GM12878 (cell line): ENCODE data around the gene INPP4B. TPM values are rescaled to one million over a fixed set of nuclear protein-coding genes. Genes with fewer than 3 reads are reported as not detected.

Experiments
- ATAC-seq: fragments of 200-7000 bp; cut with Tn5 transposase; 3 replicates; pipeline ENCODE4 v1.9.1; 2020; ENCODE audit warnings: mild to moderate bottlenecking, moderate library complexity
- BruUV-seq: library from RNA; stranded (reverse); fragments of 400-500 nt; replicated peaks from 2 replicates; lab custom pipeline; 2021; lab: Mats Ljungman, UMichigan
- CTCF ChIA-PET: fragments of 300-600 bp; sonication (Branson Sonifier 250); formaldehyde crosslinking; extraction: SDS; loops from one replicate; lab custom pipeline; 2021; ENCODE audit warnings: inconsistent platforms; lab: Yijun Ruan, JAX
- POLR2A ChIA-PET: fragments of 350-600 bp; formaldehyde crosslinking; extraction: SDS; loops from one replicate; lab custom pipeline; 2021; ENCODE audit warnings: inconsistent platforms; lab: Charles Lee
- RAD21 ChIA-PET: fragments of 300-600 bp; sonication (Branson Sonifier 250); formaldehyde crosslinking; loops from one replicate; lab custom pipeline; 2023; ENCODE audit warnings: antibody characterized with exemption; ENCODE audit not compliant: unreplicated experiment; lab: Charles Lee
- SMC1A ChIA-PET: fragments of 300-600 bp; sonication (Branson Sonifier 250); formaldehyde crosslinking; loops from one replicate; lab custom pipeline; 2023; ENCODE audit not compliant: unreplicated experiment, uncharacterized antibody; lab: Charles Lee
- DNase-seq: peaks from one replicate; pipeline ENCODE4 v3.0.0-alpha.2; 2011; ENCODE audit warnings: low read depth, low spot score
- FAIRE-seq: peaks from 3 replicates; lab custom pipeline; 2011; peaks lifted over from hg19 to GRCh38; lab: Jason Lieb, UNC
- H2AFZ ChIP-seq: 2 replicates; pipeline ENCODE4 v1.6.0; 2011; ENCODE audit warnings: low read depth, low read length, control low read depth; ENCODE audit not compliant: control insufficient read depth
- H3K27ac ChIP-seq: 2 replicates; pipeline ENCODE4 v1.5.1; 2011; ENCODE audit warnings: control low read depth; ENCODE audit not compliant: control insufficient read depth, insufficient read depth
- H3K27me3 ChIP-seq, 2 experiments: replicated peaks in 1 of 2; 2 replicates each; pipeline versions ENCODE4 v1.6.0 to v1.6.1; 2011; ENCODE audit warnings: low read length in 1 of 2; ENCODE audit not compliant: control insufficient read depth in 2 of 2, insufficient read depth in 2 of 2
- H3K36me3 ChIP-seq, 2 experiments: 2 replicates each; pipeline ENCODE4 v1.5.1; 2011; ENCODE audit warnings: low read length in 1 of 2; ENCODE audit not compliant: control insufficient read depth in 2 of 2, insufficient read depth in 2 of 2
- H3K4me1 ChIP-seq: 2 replicates; pipeline ENCODE4 v1.6.1; 2011; ENCODE audit warnings: mild to moderate bottlenecking, low read length, moderate library complexity, mixed read lengths; ENCODE audit not compliant: control insufficient read depth, insufficient read depth
- H3K4me2 ChIP-seq: 2 replicates; pipeline ENCODE4 v1.6.0; 2011; ENCODE audit warnings: control low read depth; ENCODE audit not compliant: control insufficient read depth, insufficient read depth
- H3K4me3 ChIP-seq: fragments of 200-600 bp; sonication (generic); 2 replicates; pipeline ENCODE4 v1.5.1; 2016
- H3K79me2 ChIP-seq: 2 replicates; pipeline ENCODE4 v1.6.0; 2011; ENCODE audit warnings: low read length; ENCODE audit not compliant: control insufficient read depth, insufficient read depth
- H3K9ac ChIP-seq: 2 replicates; pipeline ENCODE4 v1.8.0; 2011; ENCODE audit warnings: low read length, control low read depth, mixed read lengths; ENCODE audit not compliant: control insufficient read depth, insufficient read depth
- H3K9me3 ChIP-seq: replicated peaks from 3 replicates; pipeline ENCODE4 v1.5.1; 2011; ENCODE audit warnings: mild to moderate bottlenecking, low read length; ENCODE audit not compliant: control insufficient read depth, insufficient read depth
- H4K20me1 ChIP-seq: 2 replicates; pipeline ENCODE4 v1.6.0; 2011; ENCODE audit not compliant: control insufficient read depth, insufficient read depth
- ATF3 ChIP-seq: IDR thresholded peaks from 2 replicates; pipeline ENCODE4 v1.6.1; 2011; ENCODE audit warnings: low read depth, mild to moderate bottlenecking, low read length, moderate library complexity, borderline replicate concordance; ENCODE audit errors: extremely low read depth
- BCL11A ChIP-seq: IDR thresholded peaks from 2 replicates; pipeline ENCODE4 v1.6.1; 2011; ENCODE audit warnings: low read depth, low read length
- CBX3 ChIP-seq: fragments of 200-600 bp; sonication (generic); IDR thresholded peaks from 2 replicates; pipeline ENCODE4 v1.6.1; 2016; ENCODE audit warnings: low read depth, borderline replicate concordance
- DPF2 ChIP-seq: fragments of 450-650 bp; IDR thresholded peaks from 2 replicates; pipeline ENCODE4 v1.6.1; 2017; ENCODE audit warnings: mild to moderate bottlenecking
- FOS ChIP-seq: IDR thresholded peaks from 3 replicates; pipeline ENCODE4 v1.6.1; 2011; ENCODE audit warnings: borderline replicate concordance; ENCODE audit not compliant: insufficient read length; ENCODE audit errors: extremely low read depth
- HCFC1 ChIP-seq: fragments of 150-350 bp; IDR thresholded peaks from 2 replicates; pipeline ENCODE4 v1.6.1; 2014; ENCODE audit warnings: low read length
- HDGF ChIP-seq: fragments of 450-650 bp; IDR thresholded peaks from 2 replicates; pipeline ENCODE4 v1.6.1; 2016; ENCODE audit warnings: antibody characterized with exemption
- IRF5 ChIP-seq: fragments of 450-650 bp; IDR thresholded peaks from 2 replicates; pipeline ENCODE4 v1.6.1; 2017; ENCODE audit warnings: borderline replicate concordance
- KLF5 ChIP-seq: fragments of 450-650 bp; IDR thresholded peaks from 2 replicates; pipeline ENCODE4 v1.6.1; 2014; ENCODE audit warnings: mild to moderate bottlenecking; ENCODE audit not compliant: partially characterized antibody
- PAX5 ChIP-seq: IDR thresholded peaks from 2 replicates; pipeline ENCODE4 v1.6.1; 2011; ENCODE audit warnings: low read depth, low read length, borderline replicate concordance
- POLR2AphosphoS2 ChIP-seq: IDR thresholded peaks from 2 replicates; pipeline ENCODE4 v1.6.1; 2011; ENCODE audit warnings: low read depth, mild to moderate bottlenecking, low read length, improper control_type of control experiment, moderate library complexity
- SREBF2 ChIP-seq: IDR thresholded peaks from 2 replicates; pipeline ENCODE4 v1.6.1; 2012; ENCODE audit warnings: mild to moderate bottlenecking, low read length
- TAF1 ChIP-seq: IDR thresholded peaks from 2 replicates; pipeline ENCODE4 v1.6.1; 2011; ENCODE audit warnings: mild to moderate bottlenecking, low read depth, low read length, borderline replicate concordance
- ZBTB40 ChIP-seq: fragments of 450-650 bp; IDR thresholded peaks from 2 replicates; pipeline ENCODE4 v1.6.1; 2016; ENCODE audit warnings: mild to moderate bottlenecking, moderate library complexity, borderline replicate concordance
- ZNF687 ChIP-seq: fragments of 450-650 bp; IDR thresholded peaks from 2 replicates; pipeline ENCODE4 v1.6.1; 2017; ENCODE audit warnings: mild to moderate bottlenecking, moderate library complexity
- WGBS: methylation state at CpG from one replicate; pipeline ENCODE4 v1.1.6; 2016; ENCODE audit warnings: low lambda C conversion rate; ENCODE audit not compliant: insufficient replicate concordance, insufficient coverage; ENCODE audit errors: missing lambda C conversion rate; 5-methylcytosine and 5-hydroxymethylcytosine counted together
- in situ Hi-C: fragments of 300-500 bp; cut with MboI; formaldehyde crosslinking; loops from 9 replicates; pipeline ENCODE4 v1.14.3; 2018; ENCODE audit warnings: mixed read lengths
- intact Hi-C: fragments of 100-400 bp; cut with micrococcal nuclease; formaldehyde crosslinking; loops from one replicate; pipeline ENCODE4 v1.14.2; 2022; ENCODE audit not compliant: unreplicated experiment
- polyA plus RNA-seq, 11 experiments: library from polyadenylated mRNA; depleted of rRNA in 4 of 11; unstranded in 6 of 11; stranded (reverse) in 5 of 11; fragments of >200 nt; fragmentation: Nextera tagmentation in 4 of 11; fragmentation: Illumina TruSeq in 1 of 11; extraction: Ambion mirVana in 4 of 11; extraction: Trizol in 1 of 11; gene quantifications; 1 replicate in 1 of 11; 2 replicates in 10 of 11; pipeline versions ENCODE4 v1.2.1 to v1.2.3, GENCODE V29; 2011 to 2016; ENCODE audit warnings: inconsistent platforms in 2 of 11, missing spikeins in 2 of 11, low read depth in 1 of 11
- total RNA-seq, 4 experiments: library from RNA; depleted of rRNA in 3 of 4; stranded (reverse); fragments of >200 nt in 3 of 4; fragmentation: Illumina TruSeq in 1 of 4; extraction: Trizol in 1 of 4; gene quantifications; 2 replicates each; pipeline versions ENCODE4 v1.2.1 to v1.2.3, GENCODE V29; 2013 to 2021

The INPP4B gene
- total and polyA plus RNA-seq, 10 of the 15 experiments (the other 5 are each of a cell fraction or from before 2014, with no cell fraction given) = 0.53 to 11.2 (median 0.95) TPM

- Histone ChIP-seq H3K27ac (no peak overlapping the region), H3K9me3 (no peaks in the 10 kb centered on the region), H2AFZ (no peak overlapping the region), H3K9ac (no peak overlapping the region), H3K4me3 (no peak overlapping the region), H3K79me2 (no peaks in the 10 kb centered on the region), H3K27me3 (no peaks in the 10 kb centered on the region), H3K4me1 (no peaks in the 10 kb centered on the region), H4K20me1 (no peaks in the 10 kb centered on the region), H3K36me3 (no peaks in the 10 kb centered on the region), H3K4me2 (no peak overlapping the region)
- intact Hi-C loops = no loop called here
- BruUV-seq = no TSS peak
- ChIA-PET SMC1A (interaction anchor here (1.0 to 1.3 kb wide), 4 partner anchors 9 to 245 kb away, joined by 3 to 5 read pairs (median 3); no protein-coding TSS in a partner anchor), RAD21 (interaction anchor here (0.9 kb wide), 1 partner anchor 130 kb away, joined by 3 read pairs; no protein-coding TSS in a partner anchor), POLR2A (no interaction called here), CTCF (interaction anchor here (0.8 to 1.2 kb wide), 3 partner anchors 15 to 128 kb away, joined by 3 read pairs; no protein-coding TSS in a partner anchor)
- ATAC-seq (no peak), FAIRE-seq (no peak), DNase-seq (no peak)
- 19% methylated on average over 1 of the region's 1 CpG for WGBS
- in situ Hi-C loops = no loop called here
- TF ChIP-seq BCL11A (no peak), IRF5 (no peak), ZNF687 (no peak), DPF2 (no peak), SREBF2 (no peak), CBX3 (no peak), POLR2AphosphoS2 (no peak), HDGF (no peak), TAF1 (no peak), PAX5 (no peak), FOS (no peak), ZBTB40 (no peak), KLF5 (no peak), ATF3 (no peak), HCFC1 (no peak)
Measured at GRCh38 chr4:142697928-142698327, 148.2 kb downstream of the INPP4B start.
